Ramos (cell line): ENCODE measurements around the gene KCNG4.

ENCODE experiments used
- in situ Hi-C: fragments of 300-500 bp; cut with MboI; formaldehyde crosslinking; loops from one replicate; pipeline ENCODE4 v1.14.3; 2022; ENCODE audit warnings: low sequenced_read_pairs; ENCODE audit not compliant: unreplicated experiment

KCNG4 gene

DNA sequence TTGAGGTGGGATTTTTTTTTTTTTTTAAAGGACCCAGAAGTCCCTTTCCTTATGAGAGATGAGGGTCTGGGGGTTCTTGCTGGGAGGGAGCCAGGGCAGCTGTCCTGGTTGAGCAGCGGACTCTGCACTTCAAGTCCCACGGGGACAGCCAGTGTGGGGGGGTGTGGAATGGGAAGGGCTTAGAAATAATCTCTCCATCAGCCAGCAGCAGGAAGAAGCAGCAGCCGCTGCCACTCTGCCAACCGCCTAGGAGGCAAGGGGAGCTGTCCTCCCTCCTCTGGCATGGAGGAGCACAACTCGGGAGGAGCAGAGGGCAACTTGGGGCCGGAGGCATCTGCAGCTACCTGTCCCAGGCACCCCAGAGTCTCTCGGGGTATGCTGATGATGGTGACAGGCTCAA, at the start of gene KCNG4:
TSS of gene KCNG4 (minus strand) at position 104 of the 400 bp plus-strand sequence. CDS start 2,527 bp downstream, outside the sequence.
- in situ Hi-C loops = no loop called here

GRCh38 chr16:84288902-84289301, 49.1 kb upstream of the KCNG4 start:
- in situ Hi-C loops = loop anchor here (10.0 kb wide), 1 partner anchor 196 kb away; no protein-coding TSS in a partner anchor

GRCh38 chr16:84286578-84287240, 46.9 kb upstream of the KCNG4 start:
- in situ Hi-C loops = loop anchor here (10.0 kb wide), 1 partner anchor 198 kb away; no protein-coding TSS in a partner anchor

- in situ Hi-C loops = loop anchor here (10.0 kb wide), 1 partner anchor 201 kb away; no protein-coding TSS in a partner anchor
Observed at GRCh38 chr16:84284154-84284722, 44.4 kb upstream of the KCNG4 start.

GRCh38 chr16:84283314-84284153, 43.7 kb upstream of the KCNG4 start:
- in situ Hi-C loops = loop anchor here (10.0 kb wide), 1 partner anchor 201 kb away; no protein-coding TSS in a partner anchor

GRCh38 chr16:84282533-84282932, 42.7 kb upstream of the KCNG4 start:
- in situ Hi-C loops = loop anchor here (10.0 kb wide), 1 partner anchor 202 kb away; no protein-coding TSS in a partner anchor

- in situ Hi-C loops = loop anchor here (10.0 kb wide), 1 partner anchor 204 kb away; no protein-coding TSS in a partner anchor
Observed at GRCh38 chr16:84281074-84281473, 41.3 kb upstream of the KCNG4 start.

- in situ Hi-C loops = loop anchor here (10.0 kb wide), 1 partner anchor 205 kb away; no protein-coding TSS in a partner anchor
Observed at GRCh38 chr16:84279881-84280280, 40.1 kb upstream of the KCNG4 start.

DNA sequence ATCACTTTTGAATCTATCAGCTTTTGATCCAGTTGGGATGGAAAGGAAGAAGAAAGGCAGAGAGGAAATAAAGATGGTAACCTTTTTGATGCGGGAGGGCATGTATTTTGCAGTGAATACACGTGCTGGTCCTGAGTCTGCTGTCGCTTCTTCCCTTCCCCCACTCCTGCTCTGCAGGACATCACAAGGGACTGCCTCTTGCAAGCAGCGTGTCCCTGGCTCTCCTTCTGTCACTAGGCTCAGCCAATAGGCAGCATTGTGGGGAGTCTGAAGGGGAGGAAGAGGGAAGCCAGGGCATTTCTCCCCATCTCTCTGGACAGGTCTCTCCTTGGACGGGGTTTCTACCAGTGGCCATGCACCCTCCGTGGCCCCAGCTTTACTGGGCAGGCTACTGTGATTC, 39.2 kb upstream of the KCNG4 start:
- in situ Hi-C loops = no loop called here

- in situ Hi-C loops = no loop called here
Observed at GRCh38 chr16:84278333-84278732, 38.5 kb upstream of the KCNG4 start.

GRCh38 chr16:84277244-84277823, 37.5 kb upstream of the KCNG4 start:
- in situ Hi-C loops = no loop called here

- in situ Hi-C loops = no loop called here
Observed at GRCh38 chr16:84275585-84276151, 35.9 kb upstream of the KCNG4 start.

DNA sequence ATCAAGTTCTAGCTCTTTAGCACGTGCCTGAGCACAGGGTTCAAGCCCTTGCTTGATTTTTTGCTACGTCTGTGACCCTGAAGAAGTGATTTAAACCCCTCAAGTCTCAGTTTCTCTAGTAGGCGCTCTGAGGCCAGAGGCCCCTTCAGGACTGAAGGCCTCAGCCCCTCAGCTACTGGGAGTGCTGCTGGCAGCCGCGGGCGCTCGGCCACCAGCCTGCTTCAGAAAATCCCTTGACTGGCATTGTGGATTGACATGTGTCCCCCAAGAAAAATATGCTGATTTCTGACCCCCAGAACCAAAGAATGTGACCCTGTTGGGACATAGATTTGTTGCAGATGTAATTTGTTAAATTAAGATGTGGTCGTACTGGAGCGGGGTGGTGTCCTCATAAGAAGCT, 34.7 kb upstream of the KCNG4 start:
- in situ Hi-C loops = no loop called here

DNA sequence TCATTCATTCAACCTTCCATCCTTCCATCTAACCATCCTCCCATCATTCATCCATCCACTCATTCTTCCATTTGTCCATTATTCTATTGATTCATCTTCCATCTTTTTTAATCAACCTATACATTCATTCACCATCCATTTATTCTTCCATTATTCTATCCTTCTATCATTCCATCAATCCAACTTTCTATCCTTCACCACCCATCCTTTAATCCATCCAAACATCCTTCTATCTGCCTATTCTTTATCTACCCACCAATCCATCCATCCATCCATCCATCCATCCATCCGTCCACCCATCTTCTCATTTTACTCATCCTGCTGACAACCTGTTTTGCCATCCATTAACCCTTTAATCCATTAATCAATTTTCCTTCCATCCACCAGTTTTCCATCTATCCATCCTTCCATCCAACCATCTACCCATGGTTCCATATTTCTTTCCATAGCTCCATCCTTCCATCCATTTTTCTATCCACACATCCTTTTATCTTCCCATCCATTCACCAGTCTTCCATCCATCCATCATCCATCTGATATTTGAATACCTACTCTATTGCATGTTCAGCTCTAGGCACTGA, 33.0 kb upstream of the KCNG4 start:
- in situ Hi-C loops = no loop called here

DNA sequence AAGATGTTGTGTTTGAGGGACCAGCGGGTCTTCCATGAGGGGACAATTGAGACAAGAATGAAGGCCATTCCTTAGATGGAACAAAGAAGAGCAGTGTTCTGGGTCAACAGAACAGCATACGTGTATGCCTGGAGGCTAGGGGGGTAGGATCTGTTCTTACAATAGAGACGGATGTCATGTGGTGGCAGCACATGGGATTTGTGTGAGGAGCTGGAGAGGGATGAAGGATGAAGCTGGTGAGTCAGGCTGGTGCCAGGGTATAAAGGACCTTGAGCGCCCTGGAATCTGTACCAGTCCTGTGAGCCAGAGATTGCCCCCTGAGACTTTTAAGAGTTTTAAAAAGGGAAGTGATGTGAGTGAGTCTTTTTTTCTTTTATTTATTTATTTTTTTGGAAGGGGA, 32.1 kb upstream of the KCNG4 start:
- in situ Hi-C loops = no loop called here

DNA sequence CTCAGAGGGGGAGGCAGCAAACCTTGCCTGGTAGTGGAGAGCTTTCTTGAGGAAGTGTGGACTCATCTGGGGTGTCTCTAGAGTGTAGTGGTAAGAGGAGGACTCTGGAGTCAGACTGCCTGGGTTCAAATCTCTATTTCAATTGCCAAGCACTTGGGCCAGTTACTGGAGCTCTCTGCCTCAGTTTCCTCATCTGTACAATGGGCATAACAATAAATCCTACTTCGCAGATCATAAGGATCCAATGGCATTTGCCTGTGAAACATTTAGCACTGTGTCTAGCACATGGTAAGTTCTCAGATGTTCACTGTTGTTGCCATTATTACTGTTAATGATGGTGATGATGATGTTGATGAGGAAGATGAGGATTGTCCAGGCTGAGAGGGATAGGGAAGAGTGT, 31.2 kb upstream of the KCNG4 start:
- in situ Hi-C loops = no loop called here

DNA sequence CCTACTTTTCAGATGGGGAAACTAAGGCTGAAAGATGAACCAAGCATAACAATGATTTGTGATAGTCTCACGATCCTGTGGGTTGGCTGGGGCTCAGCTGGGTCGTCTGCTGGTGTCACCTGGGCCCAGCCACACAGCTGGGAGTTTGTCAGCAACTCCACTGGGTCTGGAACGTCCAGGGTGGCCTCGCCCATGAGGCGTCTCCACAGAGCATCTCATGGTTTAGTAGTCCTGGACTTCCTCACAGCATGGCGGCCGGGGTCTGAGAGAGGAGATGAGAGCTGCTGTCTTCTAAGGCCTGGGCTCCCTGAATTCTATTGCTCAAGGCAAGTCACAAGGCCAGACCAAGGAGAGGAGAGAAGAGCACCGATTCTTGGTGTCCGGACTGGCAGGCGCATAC, 30.7 kb upstream of the KCNG4 start:
- in situ Hi-C loops = no loop called here

DNA sequence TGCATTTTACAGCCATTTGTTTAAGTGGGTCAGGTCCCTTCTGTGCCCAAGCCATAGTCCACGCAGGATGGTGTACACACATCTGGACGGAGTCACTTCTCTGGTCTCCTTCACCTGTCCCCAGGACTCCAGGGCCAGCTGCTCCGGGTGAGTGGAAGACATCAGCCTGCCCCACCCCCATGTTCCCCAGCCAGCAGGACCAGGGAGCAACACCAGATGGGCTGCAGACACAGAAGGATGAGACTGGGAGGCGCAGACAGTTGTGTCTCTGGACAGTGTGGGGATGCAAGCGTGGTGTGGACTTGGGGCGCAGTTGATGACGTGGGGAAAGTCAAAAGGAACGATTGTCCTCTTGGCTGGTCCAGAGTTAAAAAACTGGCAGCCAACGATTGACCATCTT, 30.3 kb upstream of the KCNG4 start:
- in situ Hi-C loops = no loop called here

GRCh38 chr16:84268291-84269040, 28.7 kb upstream of the KCNG4 start:
- in situ Hi-C loops = no loop called here
